ENCODE measurements around the gene MRPL17. TPM values are rescaled to one million over a fixed set of nuclear protein-coding genes. Genes with fewer than 3 reads are reported as not detected.

MRPL17 gene
- total RNA-seq, 1 experiment from 2014 or later: 98.5 TPM

- Histone ChIP-seq H3K4me3 (ENCODE audit: low read depth, low read length, poor library complexity, severe bottlenecking) (no peak overlapping the region), H3K4me1 (ENCODE audit: insufficient read depth, low read length, poor library complexity, severe bottlenecking) (no peaks in the 10 kb centered on the region), H3K9me3 (ENCODE audit: low read depth, low read length, poor library complexity, severe bottlenecking) (no peaks in the 10 kb centered on the region), H3K27ac (ENCODE audit: low read depth, low read length, poor library complexity, severe bottlenecking) (no peak overlapping the region), H3K27me3 (replicated peaks; ENCODE audit: insufficient read depth, low read depth, low read length, poor library complexity) (no peaks in the 10 kb centered on the region), H3K36me3 (ENCODE audit: insufficient read depth, low read length, poor library complexity, severe bottlenecking) (no peaks in the 10 kb centered on the region)
- no TSS peak for BruUV-seq (replicated peaks)
- TF ChIP-seq CTCF (conservative IDR thresholded peaks at IDR 0.05; ENCODE audit: low read depth, low read length): no peak
- no peak for TF ChIP-seq EZH2 (IDR thresholded peaks at IDR 0.05; ENCODE audit: borderline replicate concordance, low read depth, low read length, poor library complexity, severe bottlenecking)
- CTCF ChIA-PET: no interaction called here
- intact Hi-C loops (cut with micrococcal nuclease; ENCODE audit: unreplicated experiment): no loop called here
- DNase-seq (ENCODE audit: low spot score): no peak
- POLR2A ChIA-PET (ENCODE audit: low non-redundant PET): no interaction called here
Observed at GRCh38 chr11:6673523-6674218, 9.5 kb downstream of the MRPL17 start.

DNA sequence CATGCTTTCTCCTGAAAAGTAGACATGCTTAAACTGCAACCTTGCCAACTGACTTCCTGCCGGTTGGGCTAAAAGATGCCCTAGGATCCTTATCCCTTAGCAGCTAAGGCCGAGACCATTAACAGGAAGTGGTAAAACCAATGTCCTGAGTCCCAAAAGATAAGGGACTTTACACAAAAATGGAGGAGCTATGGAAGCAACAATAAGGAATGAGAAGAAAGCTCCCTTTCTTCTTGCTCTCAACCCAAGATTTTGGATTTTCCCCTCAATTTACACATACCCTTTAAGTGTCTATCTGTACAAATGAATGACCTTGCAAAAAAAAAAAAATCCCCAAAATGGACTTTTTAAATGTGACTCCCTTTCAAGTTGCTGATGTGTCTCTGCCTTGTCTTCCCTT, 11.1 kb downstream of the MRPL17 start:
- TF ChIP-seq CTCF (conservative IDR thresholded peaks at IDR 0.05; ENCODE audit: low read depth, low read length): no peak
- TF ChIP-seq EZH2 (IDR thresholded peaks at IDR 0.05; ENCODE audit: borderline replicate concordance, low read depth, low read length, poor library complexity, severe bottlenecking): no peak
- intact Hi-C loops (cut with micrococcal nuclease; ENCODE audit: unreplicated experiment): no loop called here
- Histone ChIP-seq H3K4me3 (ENCODE audit: low read depth, low read length, poor library complexity, severe bottlenecking) (no peak overlapping the region), H3K27ac (ENCODE audit: low read depth, low read length, poor library complexity, severe bottlenecking) (no peak overlapping the region), H3K27me3 (replicated peaks; ENCODE audit: insufficient read depth, low read depth, low read length, poor library complexity) (no peaks in the 10 kb centered on the region), H3K4me1 (ENCODE audit: insufficient read depth, low read length, poor library complexity, severe bottlenecking) (no peaks in the 10 kb centered on the region), H3K36me3 (ENCODE audit: insufficient read depth, low read length, poor library complexity, severe bottlenecking) (no peaks in the 10 kb centered on the region), H3K9me3 (ENCODE audit: low read depth, low read length, poor library complexity, severe bottlenecking) (no peaks in the 10 kb centered on the region)
- BruUV-seq (replicated peaks): no TSS peak
- CTCF ChIA-PET: no interaction called here
- DNase-seq (ENCODE audit: low spot score): no peak
- POLR2A ChIA-PET (ENCODE audit: low non-redundant PET): interaction anchor here (0.6 kb wide), 1 partner anchor 146 kb away, joined by 3 read pairs; no protein-coding TSS in a partner anchor

DNA sequence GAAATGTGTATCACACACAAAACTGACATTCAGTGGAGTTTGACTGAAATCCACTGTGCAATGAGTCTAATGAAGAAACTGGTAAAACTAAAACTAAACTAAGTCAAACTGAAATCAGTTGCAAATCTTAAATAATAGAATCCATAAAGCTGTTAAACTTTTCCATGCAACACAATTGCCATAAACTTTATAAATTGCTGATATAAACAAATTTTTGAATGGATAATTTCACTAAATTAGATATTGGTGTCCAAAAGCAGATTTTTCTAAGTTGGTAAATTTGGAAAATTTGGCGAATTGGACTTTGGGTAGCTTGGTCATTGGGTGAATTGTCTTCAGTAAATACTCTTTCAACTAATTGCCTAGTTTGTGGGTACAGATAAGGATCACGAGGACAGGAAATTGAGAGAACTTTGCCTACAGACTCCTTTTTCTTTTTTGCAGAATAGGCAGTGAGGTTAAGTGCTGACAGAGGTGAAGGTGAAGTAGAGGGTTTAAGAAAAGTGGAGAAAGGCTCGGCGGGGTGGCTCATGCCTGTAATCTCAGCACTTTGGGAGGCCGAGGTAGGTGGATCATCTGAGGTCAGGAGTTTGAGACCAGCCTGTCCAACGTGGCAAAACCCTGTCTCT, 12.8 kb downstream of the MRPL17 start:
- BruUV-seq (replicated peaks): no TSS peak
- H3K27me3 ChIP-seq (replicated peaks; ENCODE audit: insufficient read depth, low read depth, low read length, poor library complexity): no peaks in the 10 kb centered on the region
- POLR2A ChIA-PET (ENCODE audit: low non-redundant PET): no interaction called here

More for the DNA sequence above, 12.8 kb downstream of the MRPL17 start:
- H3K4me1 ChIP-seq (ENCODE audit: insufficient read depth, low read length, poor library complexity, severe bottlenecking): no peaks in the 10 kb centered on the region
- CTCF ChIA-PET: no interaction called here
- H3K27ac ChIP-seq (ENCODE audit: low read depth, low read length, poor library complexity, severe bottlenecking): no peak overlapping the region
- no peaks in the 10 kb centered on the region for H3K36me3 ChIP-seq (ENCODE audit: insufficient read depth, low read length, poor library complexity, severe bottlenecking)
- intact Hi-C loops (cut with micrococcal nuclease; ENCODE audit: unreplicated experiment): no loop called here
- H3K4me3 ChIP-seq (ENCODE audit: low read depth, low read length, poor library complexity, severe bottlenecking): no peak overlapping the region
- TF ChIP-seq EZH2 (IDR thresholded peaks at IDR 0.05; ENCODE audit: borderline replicate concordance, low read depth, low read length, poor library complexity, severe bottlenecking) (no peak), CTCF (conservative IDR thresholded peaks at IDR 0.05; ENCODE audit: low read depth, low read length) (no peak)
- no peak for DNase-seq (ENCODE audit: low spot score)
- H3K9me3 ChIP-seq (ENCODE audit: low read depth, low read length, poor library complexity, severe bottlenecking): no peaks in the 10 kb centered on the region

Measured in A673 (cell line).